BJ (cell line): ENCODE results near the gene ITGA11. TPM values are rescaled to one million over a fixed set of nuclear protein-coding genes. Genes with fewer than 3 reads are reported as not detected.

Experiments
- CTCF ChIA-PET: fragments of 350-600 bp; formaldehyde crosslinking; extraction: SDS; loops from one replicate; lab custom pipeline; 2021; ENCODE audit warnings: antibody characterized with exemption, inconsistent platforms; lab: Yijun Ruan, JAX
- POLR2A ChIA-PET: fragments of 300-600 bp; sonication (Branson Sonifier 250); formaldehyde crosslinking; extraction: SDS; loops from one replicate; lab custom pipeline; 2021; ENCODE audit warnings: antibody characterized with exemption; lab: Charles Lee
- DNase-seq: peaks from one replicate; pipeline ENCODE4 v3.0.0-alpha.2; 2011; ENCODE audit warnings: low read depth
- H3K27me3 ChIP-seq: 2 replicates; pipeline ENCODE4 v1.6.0; 2011; ENCODE audit warnings: low read length; ENCODE audit not compliant: control insufficient read depth, insufficient read depth
- H3K36me3 ChIP-seq: 2 replicates; pipeline ENCODE4 v1.5.1; 2011; ENCODE audit warnings: low read length; ENCODE audit not compliant: control insufficient read depth, insufficient read depth
- H3K4me3 ChIP-seq: 2 replicates; pipeline ENCODE4 v1.5.1; 2011; ENCODE audit warnings: low read depth, mild to moderate bottlenecking, control low read depth, low read length
- polyA plus RNA-seq: library from polyadenylated mRNA; depleted of rRNA; stranded (reverse); fragments of >200 nt; gene quantifications from 2 replicates; pipeline ENCODE4 v1.2.3, GENCODE V29; 2011
- TF ChIP-seq, protein P1 (sequence below): IDR thresholded peaks from 2 replicates; pipeline ENCODE4 v1.5.1; 2011; ENCODE audit warnings: low read depth, mild to moderate bottlenecking, control low read depth, inconsistent platforms, low read length, moderate library complexity; ENCODE audit not compliant: insufficient read depth

ITGA11 gene
- polyA plus RNA-seq, 1 experiment = 72.7 TPM

DNA sequence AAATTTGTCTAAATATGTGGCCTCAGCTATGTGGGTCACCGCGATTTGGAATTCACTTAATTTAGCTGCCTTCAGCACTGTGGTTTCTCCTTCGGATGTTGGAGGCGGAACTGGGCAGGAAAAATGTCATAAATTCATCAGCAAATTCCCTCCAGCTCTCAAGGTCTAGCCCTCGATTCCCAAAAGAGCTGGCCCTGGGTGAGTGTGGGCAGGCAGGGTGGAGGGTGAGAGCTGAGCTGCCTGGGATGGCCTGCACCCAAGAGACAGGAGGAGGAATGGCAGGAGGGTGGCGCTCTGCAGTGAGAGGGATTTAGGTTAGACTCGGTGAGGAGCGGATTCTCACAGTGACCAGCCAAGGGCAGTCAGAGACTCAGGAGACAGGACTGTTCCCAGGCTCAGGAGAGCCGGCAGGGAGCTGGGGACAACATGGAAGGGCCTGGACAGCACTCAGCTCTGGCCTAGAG is 97.3 kb downstream of the ITGA11 start:
- ChIA-PET POLR2A (interaction anchor here (0.5 kb wide), 1 partner anchor 57 kb away, joined by 3 read pairs; the partner anchor contains the start of gene FEM1B), CTCF (interaction anchor here (0.9 to 2.7 kb wide), 10 partner anchors 12 to 219 kb away, joined by 3 to 9 read pairs (median 4); no protein-coding TSS in a partner anchor)
- Histone ChIP-seq H3K4me3 (no peak overlapping the region), H3K27me3 (no peaks in the 10 kb centered on the region), H3K36me3 (no peaks in the 10 kb centered on the region; the same call in 1 of the 2 replicates)
- TF ChIP-seq, protein P1, sequence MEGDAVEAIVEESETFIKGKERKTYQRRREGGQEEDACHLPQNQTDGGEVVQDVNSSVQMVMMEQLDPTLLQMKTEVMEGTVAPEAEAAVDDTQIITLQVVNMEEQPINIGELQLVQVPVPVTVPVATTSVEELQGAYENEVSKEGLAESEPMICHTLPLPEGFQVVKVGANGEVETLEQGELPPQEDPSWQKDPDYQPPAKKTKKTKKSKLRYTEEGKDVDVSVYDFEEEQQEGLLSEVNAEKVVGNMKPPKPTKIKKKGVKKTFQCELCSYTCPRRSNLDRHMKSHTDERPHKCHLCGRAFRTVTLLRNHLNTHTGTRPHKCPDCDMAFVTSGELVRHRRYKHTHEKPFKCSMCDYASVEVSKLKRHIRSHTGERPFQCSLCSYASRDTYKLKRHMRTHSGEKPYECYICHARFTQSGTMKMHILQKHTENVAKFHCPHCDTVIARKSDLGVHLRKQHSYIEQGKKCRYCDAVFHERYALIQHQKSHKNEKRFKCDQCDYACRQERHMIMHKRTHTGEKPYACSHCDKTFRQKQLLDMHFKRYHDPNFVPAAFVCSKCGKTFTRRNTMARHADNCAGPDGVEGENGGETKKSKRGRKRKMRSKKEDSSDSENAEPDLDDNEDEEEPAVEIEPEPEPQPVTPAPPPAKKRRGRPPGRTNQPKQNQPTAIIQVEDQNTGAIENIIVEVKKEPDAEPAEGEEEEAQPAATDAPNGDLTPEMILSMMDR = no peak
- DNase-seq = peak; percentile 47

DNA sequence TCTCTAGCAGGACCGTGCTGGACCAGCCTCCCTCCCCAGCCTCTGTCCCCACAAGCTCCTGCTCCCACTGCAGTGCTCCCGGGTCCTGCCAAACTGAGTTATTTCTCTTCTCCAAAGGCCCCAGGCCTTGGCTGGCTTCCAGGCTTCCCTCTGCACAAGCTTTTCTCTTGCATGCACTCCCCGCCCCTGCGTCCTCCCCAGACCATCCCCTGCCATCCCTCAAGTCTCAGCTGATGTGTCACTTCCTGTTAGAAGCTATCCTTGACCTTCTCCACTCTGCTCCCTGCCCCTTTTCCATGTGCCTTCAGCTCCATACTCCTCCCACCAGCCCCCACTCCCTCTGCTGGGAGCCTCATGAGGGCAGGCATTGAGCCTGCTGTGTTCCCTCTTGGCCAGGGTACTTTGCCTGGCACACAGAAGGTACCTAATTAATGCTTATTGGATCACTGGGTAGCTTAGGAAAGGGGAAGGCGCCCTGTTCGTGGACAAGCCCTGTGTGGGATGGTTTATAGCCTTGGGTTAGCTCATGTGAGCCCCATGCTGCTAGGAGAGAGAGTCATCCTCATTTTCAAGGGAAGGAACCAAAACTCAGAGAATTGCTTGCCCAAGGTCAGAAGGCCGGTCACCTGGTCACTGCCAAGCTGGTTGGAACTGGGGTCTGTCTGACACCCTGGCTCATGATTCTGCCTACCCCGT is 98.0 kb downstream of the ITGA11 start:
- TF ChIP-seq, protein P1 = no peak
- no peak overlapping the region for H3K4me3 ChIP-seq
- no peaks in the 10 kb centered on the region; the same call in 1 of the 2 replicates for H3K36me3 ChIP-seq
- ChIA-PET POLR2A (interaction anchor here (0.5 kb wide), 1 partner anchor 56 kb away, joined by 3 read pairs; the partner anchor contains the start of gene FEM1B), CTCF (interaction anchor here (0.5 to 2.7 kb wide), 12 partner anchors 13 to 220 kb away, joined by 3 to 9 read pairs (median 3); no protein-coding TSS in a partner anchor)
- no peak for DNase-seq
- H3K27me3 ChIP-seq = no peaks in the 10 kb centered on the region

DNA sequence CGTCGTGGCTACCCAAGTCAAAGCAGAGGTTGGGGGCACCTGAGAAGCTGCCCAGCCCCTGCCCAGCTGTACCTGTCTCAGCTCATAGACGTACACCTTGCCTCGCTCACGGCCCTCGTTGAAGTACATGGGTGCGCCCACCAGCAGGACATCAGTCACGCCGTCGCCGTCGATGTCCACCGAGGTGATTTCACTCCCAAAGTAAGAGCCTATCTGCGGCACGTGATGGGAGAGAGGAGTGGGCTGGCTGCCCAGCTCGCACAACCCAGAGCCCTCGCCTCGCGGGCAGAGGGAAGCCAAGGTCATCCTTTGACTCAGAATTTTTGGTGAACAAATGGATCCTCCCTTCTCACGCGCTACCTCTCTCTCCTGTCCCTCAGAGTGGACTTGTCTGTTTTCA is 99.7 kb downstream of the ITGA11 start:
- TF ChIP-seq, protein P1 = no peak
- H3K4me3 ChIP-seq = no peak overlapping the region
- POLR2A ChIA-PET = no interaction called here
- no peak for DNase-seq
- CTCF ChIA-PET = no interaction called here
- no peaks in the 10 kb centered on the region; the same call in 1 of the 2 replicates for H3K36me3 ChIP-seq
- H3K27me3 ChIP-seq = no peaks in the 10 kb centered on the region

DNA sequence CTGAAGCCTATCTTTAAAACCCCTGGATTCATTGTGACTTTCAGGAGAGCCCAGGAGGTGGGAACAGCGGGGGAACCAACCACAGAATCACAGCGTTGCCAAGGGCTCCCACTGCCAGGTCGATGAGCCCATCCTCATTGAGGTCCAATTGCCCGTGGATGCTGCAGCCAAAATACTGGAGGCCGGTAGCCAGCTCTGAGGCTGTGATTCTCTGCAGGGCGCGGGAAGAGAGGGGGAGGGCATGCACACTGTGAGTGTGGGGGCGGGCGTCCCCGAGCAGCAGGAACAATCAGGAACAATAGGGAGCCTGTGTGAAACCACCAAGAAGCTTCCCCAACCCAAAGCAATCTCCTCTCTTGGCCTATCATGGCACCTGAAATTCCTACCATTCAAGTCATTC is 101.1 kb downstream of the ITGA11 start:
- TF ChIP-seq, protein P1 = no peak
- ChIA-PET CTCF (no interaction called here), POLR2A (no interaction called here)
- H3K27me3 ChIP-seq = no peaks in the 10 kb centered on the region
- H3K36me3 ChIP-seq = no peaks in the 10 kb centered on the region; the same call in 1 of the 2 replicates
- DNase-seq = no peak
- no peak overlapping the region for H3K4me3 ChIP-seq

DNA sequence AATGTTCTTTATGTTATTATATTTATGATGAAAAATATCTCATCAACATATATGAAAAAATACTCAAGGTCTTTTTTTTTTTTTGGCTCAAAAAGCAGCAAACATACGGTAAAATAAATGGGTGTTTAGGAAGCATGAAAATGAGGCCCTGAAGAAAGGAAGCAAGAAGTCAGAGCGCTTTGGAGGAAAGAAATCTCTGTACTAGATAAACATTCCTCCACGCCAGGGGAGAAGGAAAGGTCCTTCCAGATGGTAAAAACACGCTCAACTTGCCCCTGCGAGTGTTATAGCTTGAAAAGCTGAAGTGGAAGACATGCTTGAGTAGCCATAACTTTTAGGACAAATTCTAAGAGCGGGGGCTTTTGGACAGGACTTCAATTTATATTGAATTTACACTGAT is 101.5 kb downstream of the ITGA11 start:
- no peak for DNase-seq
- no peaks in the 10 kb centered on the region; the same call in 1 of the 2 replicates for H3K36me3 ChIP-seq
- CTCF ChIA-PET = no interaction called here
- TF ChIP-seq, protein P1 = no peak
- H3K27me3 ChIP-seq = no peaks in the 10 kb centered on the region
- POLR2A ChIA-PET = no interaction called here
- no peak overlapping the region for H3K4me3 ChIP-seq
